Stimulated activated CD8-positive, alpha-beta memory T cell treated with anti-CD3 and anti-CD28 coated beads, Interleukin-15, amount 100 ng/mL, for 1 hour (primary cell): ENCODE data around the gene HPN.
"Not testable (repeated sequence)": the region's sequence is repeated elsewhere in the genome, so short reads cannot be mapped to it uniquely, and the experiment has no call there.

Experiments used
- DNase-seq: peaks from one replicate; pipeline ENCODE4 v3.0.0-alpha.2; 2020; ENCODE audit warnings: low read depth

HPN gene

DNA sequence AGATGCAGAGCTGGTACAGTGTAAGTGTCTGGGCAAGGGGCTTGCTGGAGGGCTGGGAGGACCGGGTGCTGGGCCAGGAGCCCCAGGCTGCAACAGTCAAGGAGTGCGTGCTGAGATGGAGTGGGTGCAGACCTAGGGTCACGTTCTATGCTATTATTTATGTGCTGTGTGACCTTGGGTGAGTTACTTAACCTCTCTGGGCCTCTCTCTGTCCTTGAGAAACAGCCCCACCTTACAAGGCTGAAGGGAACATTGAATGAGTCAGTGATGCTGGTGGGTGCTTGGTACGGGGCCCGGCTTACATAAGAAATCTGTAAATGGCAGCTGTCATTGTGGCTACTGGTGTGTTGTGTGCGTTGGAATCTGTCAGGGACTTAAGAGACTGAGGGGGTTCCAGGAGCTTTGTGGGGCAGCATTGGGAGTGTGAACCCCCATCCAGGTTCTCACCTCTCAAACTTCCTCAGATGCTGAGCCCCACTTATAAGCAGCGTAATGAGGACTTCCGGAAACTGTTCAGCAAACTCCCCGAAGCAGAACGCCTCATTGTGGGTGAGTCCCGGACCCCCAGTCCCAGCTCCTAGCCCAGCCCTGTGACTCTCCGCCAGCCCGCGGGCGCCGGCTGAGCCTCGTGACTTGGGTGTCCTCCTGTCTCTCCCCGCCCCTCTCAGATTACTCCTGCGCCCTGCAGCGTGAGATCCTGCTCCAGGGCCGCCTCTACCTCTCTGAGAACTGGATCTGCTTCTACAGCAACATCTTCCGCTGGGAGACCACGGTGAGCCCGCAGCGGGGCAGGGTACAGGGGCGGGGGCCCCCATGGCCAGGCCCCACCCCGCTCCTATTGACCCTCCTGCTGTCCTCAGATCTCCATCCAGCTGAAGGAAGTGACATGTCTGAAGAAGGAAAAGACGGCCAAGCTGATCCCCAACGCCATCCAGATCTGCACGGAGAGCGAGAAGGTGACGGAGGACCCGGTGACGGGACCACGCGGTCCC, 31.8 kb upstream of the HPN start:
- no peak for DNase-seq

DNA sequence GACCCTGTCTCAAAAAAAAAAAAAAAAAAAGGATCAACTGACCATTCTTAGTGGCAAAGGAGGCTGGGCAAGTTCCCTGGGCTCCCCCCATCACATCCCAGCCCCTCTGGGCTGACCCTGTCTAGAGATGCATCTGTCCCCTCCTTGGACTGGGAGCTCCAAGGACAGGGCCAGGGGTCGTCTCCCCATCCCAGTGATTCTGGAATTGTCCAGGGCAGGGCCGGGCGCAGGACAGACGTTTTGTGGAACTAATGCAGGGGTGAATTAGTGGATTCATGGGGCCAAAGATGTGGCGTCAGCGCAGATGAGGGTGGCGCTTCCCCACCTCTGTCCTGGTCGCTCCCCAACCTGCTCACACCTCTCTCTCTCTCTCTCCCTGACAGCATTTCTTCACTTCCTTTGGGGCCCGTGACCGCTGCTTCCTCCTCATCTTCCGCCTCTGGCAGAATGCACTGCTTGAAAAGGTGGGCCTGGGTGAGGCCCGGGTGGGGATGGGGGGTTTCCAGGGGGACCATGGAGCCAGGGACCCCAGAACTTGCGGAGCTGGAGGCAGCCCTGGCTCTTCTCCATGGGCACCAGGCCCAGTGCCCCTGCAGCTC, 30.3 kb upstream of the HPN start:
- DNase-seq, result no peak

- no peak for DNase-seq
Observed at GRCh38 chr19:35011737-35012682, 29.5 kb upstream of the HPN start.

GRCh38 chr19:35013041-35013819, 28.3 kb upstream of the HPN start:
- peak; percentile 68 for DNase-seq

DNA sequence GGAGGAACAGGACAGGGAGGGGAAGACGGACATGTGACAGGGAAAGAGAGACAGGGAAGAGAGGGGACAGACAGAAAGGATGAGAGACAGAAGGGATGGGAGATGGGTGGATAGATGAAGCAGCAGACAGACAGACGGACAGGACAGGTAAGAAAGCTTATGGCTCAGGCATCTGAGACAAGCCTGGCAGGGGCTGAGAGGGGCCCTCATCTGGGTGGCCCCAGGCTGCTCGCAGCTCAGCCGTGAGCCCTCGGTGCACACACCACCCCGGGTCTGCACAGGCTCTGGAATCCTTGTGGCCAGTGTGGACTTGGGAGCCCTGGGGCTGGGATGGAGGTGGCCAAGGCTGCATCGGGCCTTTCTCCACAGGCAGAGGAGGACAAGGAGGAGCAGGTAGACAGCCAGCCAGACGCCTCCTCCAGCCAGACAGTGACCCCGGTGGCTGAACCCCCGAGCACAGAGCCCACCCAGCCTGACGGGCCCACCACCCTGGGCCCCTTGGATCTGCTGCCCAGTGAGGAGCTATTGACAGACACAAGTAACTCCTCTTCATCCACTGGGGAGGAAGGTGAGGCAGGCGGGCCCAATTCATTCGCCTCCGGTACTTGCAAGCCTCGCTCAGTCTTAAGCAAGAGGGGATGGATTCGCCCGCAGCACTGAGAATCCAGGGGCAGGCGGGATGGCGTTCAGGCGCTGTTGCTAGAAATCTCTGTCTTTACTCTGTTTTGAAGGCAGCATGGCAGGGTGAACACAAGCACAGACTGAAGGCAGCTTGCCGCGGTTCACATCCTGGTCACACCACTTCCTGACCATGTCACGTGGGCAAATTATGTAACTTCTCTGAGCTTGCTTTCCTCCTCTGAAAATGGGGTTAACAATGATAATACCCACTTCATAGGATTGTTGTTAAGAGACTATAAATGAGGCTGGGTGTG, 27.4 kb upstream of the HPN start:
- peak; percentile 20 for DNase-seq

GRCh38 chr19:35014774-35015173, 26.7 kb upstream of the HPN start:
- not testable (repeated sequence) for DNase-seq

GRCh38 chr19:35015270-35015953, 26.1 kb upstream of the HPN start:
- no peak for DNase-seq

DNA sequence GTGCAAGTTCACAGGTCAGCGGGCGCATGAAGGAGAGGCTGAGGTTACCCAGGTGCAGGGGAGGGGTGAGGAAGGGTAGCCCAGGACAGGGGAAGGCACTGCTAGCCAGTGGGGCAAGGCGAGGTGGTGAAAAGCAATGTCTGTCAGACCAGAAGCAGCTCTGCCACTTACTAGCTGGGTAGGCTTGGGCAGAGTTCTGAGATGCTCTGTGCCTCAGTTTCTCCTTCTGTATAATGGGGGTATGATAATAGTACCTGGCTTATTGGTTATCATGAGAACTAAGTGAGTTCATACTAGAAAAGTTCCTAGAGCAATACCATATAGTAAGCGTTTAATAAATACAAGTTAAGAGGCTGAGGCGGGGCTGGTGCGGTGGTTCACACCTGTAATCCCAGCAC, 25.6 kb upstream of the HPN start:
- DNase-seq, result no peak

DNA sequence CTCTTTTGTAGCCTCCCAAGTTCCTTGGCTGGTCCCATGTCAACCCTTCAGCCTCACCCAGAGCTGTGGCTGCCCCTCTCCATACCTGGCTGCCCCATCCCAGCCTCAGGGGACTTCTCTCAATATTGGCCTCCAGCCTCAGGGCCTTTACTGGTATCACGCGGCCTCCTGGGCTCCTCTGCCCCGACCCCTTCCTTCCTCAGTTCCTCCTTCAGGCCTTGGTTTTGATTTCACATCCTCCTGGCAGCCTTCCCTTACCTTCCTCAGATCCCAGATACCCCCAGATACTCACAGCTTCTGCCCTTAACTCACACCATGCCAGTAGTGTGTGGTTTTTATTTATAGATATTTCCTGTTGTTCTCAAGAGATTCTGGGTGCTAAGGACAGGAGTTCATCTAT, 24.0 kb upstream of the HPN start:
- no peak for DNase-seq

GRCh38 chr19:35018379-35018778, 23.1 kb upstream of the HPN start:
- DNase-seq, result no peak

DNA sequence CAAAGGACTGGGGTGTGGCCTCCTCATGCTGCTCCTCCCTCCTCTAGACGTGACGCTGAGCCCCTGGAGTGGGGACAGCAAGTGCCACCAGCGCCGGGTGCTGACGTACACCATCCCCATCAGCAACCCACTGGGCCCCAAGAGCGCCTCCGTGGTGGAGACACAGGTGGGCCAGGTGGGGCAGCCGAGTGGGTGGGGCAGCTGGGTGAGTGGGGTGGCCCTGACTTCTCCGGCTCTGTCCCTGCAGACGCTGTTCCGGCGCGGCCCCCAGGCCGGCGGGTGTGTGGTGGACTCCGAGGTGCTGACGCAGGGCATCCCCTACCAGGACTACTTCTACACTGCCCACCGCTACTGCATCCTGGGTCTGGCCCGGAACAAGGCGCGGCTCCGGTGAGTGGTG, 22.4 kb upstream of the HPN start:
- no peak for DNase-seq

DNA sequence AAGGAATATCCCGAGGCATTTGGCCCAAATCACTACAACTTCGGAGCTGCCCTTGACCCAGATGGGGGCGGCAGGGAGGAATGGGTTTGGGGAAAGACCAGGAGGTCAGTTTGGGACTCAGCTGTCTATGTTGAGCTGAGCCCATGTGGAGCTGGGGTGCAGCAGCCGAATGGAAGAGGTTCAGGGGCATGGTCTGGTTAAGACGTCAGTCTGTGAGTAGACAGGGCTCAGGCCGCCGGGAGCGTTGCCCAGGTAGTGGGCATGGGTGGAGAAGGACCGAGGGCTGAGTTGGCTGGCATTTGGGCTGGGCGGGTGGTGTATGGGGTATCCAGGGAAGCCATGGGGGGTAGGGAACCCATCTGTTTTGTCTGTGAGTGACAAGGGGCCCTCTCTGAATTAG, 20.5 kb upstream of the HPN start:
- no peak for DNase-seq

- no peak for DNase-seq
Observed at GRCh38 chr19:35021596-35021995, 19.9 kb upstream of the HPN start.

DNA sequence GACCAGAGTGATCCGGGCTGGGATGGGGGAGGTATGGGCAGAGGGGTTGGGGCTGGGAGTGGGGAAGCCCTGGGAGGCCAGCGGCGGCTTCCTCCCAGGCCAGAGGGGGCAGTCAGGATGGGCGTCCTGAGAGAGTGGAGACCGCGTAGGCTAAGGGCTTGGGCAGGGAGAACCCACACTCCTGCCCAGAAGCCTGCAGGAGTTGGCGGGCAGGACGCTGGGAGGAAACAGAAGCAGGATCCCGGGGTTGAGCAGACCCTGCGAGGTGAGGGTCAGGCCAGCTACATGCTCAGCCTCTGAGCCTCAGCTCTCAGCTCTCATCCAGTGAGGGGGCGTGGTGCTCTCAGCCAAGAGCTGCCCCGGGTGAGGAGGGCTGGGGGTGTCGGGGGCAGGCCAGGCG, 19.1 kb upstream of the HPN start:
- no peak for DNase-seq

DNA sequence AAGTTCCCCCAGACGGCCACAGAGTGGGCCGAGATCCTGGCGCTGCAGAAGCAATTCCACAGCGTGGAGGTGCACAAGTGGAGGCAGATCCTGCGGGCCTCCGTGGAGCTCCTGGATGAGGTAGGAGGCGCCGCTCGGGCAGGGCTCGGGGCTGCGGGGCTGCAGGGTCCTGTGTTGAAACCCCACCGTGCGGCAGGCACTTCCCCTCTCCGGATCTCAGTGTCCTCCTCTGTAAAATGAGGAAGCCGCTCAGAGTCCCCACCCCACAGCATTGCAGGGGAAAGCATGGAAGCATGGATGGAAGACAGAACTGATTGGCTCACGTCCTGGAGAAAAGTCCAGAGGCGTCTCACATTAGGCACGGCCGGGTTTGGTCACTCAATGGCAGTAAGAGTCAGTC, 18.1 kb upstream of the HPN start:
- no peak for DNase-seq

GRCh38 chr19:35024095-35024494, 17.4 kb upstream of the HPN start:
- no peak for DNase-seq

GRCh38 chr19:35025969-35026368, 15.6 kb upstream of the HPN start:
- DNase-seq, result no peak

DNA sequence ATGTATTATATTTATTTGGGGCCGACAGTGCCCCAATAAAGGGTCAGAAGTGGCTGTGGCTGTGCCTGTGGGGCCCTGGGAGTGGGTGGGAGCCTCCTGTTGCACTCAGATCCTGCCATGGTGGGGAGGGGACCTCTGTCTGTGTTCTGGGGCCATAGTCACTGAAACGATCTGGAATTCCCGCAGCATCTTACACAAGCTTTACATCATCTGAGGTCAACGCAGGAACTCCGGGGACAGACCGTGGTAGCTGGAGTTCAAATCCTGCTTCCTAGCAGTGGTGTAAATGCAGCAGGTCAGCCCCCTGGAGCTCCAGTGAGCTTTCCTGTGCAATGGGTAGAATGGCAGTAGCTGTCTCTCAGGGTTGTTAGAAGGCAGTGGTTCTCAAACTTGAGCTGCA, 15.1 kb upstream of the HPN start:
- no peak for DNase-seq

DNA sequence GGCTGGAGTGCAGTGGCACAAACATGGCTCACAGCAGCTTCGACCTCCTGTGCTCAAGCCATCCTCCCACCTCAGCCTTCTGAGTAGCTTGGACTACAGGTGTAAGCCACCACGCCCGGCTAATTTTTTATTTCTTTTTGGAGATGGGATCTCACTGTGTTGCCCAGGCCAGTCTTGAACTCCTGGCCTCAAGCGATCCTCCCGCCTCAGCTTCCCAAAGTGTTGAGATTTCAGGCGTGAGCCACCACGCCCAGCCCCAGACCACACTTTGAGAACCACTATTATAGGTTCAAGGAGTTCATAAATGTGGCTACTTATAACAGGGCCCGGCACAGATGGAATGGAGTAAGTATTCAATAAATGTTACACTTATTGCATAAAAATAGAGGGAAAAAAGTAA, 14.5 kb upstream of the HPN start:
- no peak for DNase-seq
